Measurements from ENCODE around the gene MICAL3.

- TF ChIP-seq USF2 (IDR thresholded peaks at IDR 0.05; ENCODE audit: low read length) (no peak), POLR2A (IDR thresholded peaks at IDR 0.05; ENCODE audit: control extremely low read depth in 1 of 2, low read depth in 2 of 2, low read length in 2 of 2) (no peak), POLR2AphosphoS5 (IDR thresholded peaks at IDR 0.05; ENCODE audit: low read depth, low read length) (no peak), KDM5A (IDR thresholded peaks at IDR 0.05; ENCODE audit: low read length) (no peak), CTCF (IDR thresholded peaks at IDR 0.05; ENCODE audit: control extremely low read depth in 1 of 3, insufficient read depth in 1 of 3, low read depth in 1 of 3, low read length in 3 of 3) (no peak), RNF2 (IDR thresholded peaks at IDR 0.05; ENCODE audit: borderline replicate concordance, low read depth, low read length, missing control alignments, poor library complexity, severe bottlenecking) (no peak), YY1 (IDR thresholded peaks at IDR 0.05; ENCODE audit: low read depth, low read length) (no peak), CREB1 (IDR thresholded peaks at IDR 0.05) (no peak), NRF1 (IDR thresholded peaks at IDR 0.05; ENCODE audit: low read depth, low read length) (no peak), EGR1 (IDR thresholded peaks at IDR 0.05; ENCODE audit: borderline replicate concordance, low read depth, low read length) (no peak)
These were observed 134.1 kb downstream of the MICAL3 start for GRCh38 chr22:17890245-17890671.
